ENCODE results near the gene SH3YL1.

SH3YL1 gene, protein sequence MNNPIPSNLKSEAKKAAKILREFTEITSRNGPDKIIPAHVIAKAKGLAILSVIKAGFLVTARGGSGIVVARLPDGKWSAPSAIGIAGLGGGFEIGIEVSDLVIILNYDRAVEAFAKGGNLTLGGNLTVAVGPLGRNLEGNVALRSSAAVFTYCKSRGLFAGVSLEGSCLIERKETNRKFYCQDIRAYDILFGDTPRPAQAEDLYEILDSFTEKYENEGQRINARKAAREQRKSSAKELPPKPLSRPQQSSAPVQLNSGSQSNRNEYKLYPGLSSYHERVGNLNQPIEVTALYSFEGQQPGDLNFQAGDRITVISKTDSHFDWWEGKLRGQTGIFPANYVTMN

DNA sequence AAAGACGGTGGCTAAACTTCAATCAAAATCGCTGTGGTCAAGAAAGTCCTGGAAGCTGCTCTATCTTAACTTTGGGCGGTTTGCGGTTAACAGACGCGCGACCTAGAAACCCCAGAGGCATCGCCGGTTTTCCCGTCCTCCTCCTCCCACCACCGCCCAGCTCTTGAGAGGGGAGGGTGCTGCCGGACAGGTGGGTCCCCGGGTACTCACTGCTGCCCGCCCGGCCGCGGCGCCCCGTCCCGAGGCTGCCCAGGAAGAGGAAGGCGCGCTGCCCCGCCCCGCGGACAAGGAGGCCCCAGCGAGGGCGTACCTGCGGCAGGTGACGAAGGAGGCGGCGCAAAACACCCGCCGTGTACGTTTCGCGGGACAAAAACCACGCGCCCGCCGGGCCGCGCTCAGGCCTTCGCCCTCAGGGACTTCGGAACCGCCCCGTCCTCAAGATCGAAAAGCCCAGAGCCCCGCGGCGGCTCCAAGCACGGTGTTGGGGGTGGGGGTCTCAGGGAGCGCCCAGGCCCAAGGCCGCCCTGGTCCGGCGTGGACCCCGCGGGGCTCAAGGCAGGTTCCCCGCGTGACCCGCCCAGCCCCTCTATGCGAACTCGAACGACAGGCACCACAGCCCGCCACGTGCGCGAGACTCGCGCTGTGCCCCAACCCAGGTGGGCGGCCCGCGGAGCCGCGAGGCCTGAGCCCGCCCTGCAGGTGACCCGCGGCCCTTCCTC lies at the start of gene SH3YL1:
SH3YL1 (minus strand) TSS at position 259 of the 719 bp plus-strand sequence; CDS start at position 211, 48 bp downstream.
- DNase-seq: no peak

DNA sequence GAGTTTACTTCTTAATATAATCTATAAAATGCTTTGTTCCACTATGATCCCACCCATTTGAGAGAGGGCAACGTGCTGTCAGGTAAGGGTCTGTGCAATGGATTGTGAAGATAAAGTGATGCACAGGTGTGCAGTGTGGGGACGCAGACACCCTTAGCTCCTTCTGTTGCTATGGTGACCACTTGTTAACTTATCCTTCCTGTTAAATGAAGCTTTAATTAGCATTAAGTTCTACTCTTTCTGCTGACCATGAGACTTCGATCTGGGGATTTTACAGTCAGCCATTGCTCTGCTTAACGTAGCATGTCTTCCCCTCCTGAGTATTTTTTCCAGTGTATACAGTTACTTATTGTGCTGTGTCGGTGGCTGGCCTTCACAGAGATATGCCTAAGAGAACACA lies 47.2 kb upstream of the SH3YL1 start:
- DNase-seq: no peak

DNA sequence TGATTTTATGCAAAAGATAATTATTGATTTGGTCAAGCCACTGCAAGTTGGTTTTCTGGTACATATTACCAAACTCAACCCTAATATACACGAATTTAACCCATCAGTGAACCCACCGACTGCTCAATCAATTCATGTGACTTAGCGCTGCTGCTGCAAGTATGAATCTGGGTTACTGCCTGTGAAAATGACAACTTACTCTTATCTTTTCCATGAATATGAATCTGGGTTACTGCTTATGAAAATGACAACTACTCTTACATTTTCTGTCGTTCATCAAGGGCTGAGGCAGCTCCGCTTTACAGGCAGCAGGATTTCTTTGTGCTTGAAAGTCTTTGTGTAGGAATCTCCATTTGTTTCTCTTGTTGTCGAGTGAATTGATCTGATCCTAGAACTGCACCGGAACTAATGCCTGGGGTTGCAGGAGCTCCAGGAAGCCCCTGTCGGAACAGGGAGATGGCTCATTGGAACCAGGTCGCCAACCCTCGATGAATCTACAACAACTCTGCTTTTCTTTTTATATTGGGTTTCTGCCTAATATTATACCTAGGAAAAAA lies 46.2 kb upstream of the SH3YL1 start:
- no peak for DNase-seq

DNA sequence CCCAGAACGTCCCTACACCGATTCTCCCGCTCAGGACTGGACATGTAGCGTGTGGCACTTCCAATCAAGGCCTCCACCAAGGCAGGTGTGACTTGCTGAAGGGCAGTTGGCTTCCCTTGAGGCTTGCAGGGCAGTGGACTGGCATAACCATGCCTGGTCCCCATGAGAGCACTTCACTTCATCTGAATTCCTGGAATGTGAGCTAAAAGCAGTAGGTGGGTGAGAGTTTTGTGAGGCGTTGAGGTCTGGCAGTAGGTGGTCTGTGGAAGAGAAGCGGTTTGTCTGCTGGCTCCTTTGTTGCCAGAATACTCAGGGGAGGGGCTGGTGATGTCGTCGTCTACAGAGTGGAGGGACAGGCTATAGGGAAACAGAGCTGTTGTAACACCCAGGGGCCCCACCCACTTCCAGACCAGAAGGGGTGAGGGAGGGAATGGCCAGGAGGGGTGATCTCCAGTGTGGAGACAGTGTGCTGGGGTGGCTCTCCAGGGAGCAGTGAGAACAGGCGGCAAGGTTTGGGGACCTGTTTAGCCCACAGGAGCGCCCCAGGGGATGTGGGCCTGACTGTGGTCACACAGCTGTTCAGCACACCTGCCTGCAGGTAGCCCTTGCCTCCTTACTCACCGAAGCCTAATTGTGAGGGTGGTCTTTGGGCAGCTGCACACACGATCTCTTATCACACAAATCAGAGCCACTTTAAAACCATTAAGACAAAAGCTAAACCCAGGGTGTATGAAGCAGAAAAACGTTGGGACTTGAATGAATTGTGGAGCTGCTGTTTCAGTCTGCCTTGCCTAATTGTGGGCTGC lies 45.5 kb upstream of the SH3YL1 start:
- no peak for DNase-seq

DNA sequence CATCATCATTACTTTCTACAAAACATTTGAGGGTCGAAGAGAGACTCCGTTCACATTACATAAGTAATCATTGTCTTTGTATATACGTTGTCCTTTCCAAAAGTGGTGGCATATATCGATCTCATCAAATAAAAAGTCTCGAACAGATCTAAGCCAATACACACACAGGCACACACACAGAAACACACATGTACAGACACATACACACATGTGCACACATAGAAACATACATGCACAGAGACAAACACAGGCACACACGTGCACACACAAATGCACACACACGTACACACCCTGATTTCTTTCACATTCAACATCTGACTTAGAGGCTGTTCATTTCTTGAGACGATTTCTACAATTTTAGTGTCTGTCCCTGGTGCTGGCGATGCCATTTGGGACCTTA lies 41.5 kb upstream of the SH3YL1 start:
- no peak for DNase-seq

DNA sequence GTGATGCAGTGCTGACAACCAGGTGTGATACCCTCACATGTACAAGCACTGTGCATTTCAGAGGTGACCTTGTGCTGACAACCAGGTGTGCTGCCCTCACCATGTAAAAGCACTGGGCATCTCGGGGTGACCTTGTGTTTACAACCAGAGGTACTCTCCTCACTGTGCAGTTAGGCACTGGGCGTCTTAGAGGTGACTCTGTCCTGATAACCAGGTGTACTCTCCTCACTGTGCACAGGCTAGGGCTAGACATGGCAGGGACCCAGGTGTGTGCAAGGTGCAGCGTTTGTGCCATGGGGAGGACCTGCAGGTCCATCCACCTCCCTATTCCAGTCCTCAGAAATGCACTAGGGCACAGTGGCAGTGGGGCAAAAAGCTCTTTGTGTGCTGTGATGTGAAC lies 32.5 kb upstream of the SH3YL1 start:
- no peak for DNase-seq

DNA sequence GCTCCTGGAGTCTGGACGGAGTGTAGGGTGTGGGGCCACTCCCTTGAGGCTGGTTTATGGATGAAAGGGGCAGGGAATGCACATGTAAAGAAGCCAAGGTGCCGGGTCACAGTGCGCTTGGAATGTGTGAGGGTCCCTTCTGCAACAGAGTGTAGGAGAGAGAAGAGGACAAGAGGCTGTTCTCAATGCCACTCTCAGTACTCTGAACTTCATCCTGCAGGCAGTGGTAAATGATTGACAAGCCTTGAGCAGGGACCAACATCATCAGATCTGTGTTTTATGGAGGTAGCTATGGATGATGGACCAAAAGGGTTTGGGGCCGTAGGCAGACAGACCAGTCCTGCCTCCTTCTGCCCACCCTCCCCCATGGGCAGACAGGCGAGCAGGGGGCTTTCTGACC lies 31.3 kb upstream of the SH3YL1 start:
- no peak for DNase-seq

DNA sequence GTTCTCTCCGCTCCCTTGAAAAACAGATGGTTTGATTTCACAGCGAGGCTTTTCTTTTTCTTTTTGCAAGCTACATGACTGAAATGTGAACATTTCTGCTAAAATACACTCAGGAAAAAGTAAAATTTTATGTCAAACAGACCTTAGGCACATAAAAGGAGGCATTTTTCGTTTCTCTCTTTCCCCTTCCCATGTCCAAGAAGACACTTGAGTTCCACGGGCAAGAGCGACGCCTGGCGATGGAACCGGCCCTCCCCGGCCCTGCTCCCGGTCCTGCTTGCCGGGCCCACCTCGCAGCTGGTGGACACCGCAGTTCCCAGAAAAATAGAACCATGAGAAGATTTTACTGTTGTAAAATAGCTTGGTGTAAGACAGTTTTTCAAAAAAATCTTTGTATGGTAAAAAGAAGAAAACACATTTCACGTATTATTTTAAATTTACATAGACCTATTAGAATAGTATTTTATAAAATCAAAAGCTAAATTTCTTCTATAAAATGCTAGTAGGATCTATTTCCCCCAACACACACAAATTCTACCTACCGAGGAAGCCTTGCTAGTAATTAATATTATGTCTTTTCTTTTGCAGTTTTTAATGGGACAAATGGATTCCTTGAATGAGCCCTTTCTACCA lies 26.4 kb upstream of the SH3YL1 start:
- peak; percentile 59 for DNase-seq

DNA sequence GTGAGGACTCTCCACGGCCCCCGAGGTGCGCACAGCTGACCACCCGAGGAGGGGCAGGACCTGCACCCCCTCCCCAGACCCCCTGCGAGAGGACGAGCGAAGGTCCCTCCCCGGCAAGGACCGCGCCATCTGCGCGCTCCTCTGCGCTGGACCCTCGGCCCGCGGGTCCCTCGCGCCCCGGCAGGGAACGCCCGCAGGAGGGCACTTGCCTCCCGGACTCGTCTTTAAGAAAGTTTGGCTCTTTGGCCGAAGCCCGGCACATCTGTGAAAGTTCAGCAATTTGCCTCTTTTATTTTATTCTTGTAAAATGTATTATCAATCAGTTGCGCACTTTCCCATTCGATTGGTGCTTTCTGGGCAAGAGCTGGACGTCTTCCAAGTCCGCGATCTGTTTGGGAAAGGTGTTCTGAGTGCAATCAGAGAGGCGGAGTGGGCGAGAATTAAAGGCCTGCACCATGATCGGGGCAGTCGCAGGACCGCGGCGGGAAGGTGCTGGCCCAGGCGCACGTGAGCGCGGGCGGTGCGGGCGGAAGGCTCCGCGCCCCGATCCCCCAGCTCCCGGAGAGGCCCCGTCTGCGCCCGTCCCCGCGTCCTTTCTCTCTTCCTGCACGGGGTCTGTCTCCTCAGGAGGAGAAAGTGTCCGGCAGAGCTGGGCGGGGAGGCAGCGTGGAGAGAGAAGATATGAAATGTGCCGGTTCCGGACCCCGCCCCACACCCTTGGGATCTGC lies 25.7 kb upstream of the SH3YL1 start:
- no peak for DNase-seq

DNA sequence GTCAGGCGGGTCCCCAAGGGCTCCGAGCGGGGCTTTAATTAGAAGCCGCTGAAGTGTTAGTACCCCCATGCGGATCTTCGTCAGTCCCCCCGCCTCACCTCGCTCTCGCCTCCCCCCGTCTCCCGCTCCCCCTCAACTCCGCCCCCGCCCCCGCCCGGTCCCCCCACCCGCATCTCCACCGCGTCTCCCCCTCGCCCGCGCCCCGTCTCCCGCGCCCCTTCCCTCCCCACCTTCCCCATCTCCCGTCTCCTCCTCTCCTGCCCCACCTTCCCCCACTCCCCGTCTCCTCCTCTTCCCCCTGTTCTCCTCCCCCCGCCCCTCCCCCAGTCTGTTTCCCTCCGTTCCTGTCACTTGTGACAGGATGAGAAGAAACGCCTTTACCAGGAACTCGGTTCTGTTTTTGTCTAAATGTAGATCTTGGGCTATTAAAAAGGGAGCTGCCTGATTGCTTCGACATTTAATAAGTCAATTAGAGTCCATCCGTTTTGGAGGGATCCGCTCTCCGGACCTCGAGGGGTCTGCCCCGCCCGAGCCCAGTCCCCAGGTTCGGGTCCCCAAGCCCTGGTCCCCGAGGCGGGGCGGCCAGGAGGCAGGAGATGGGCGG lies 25.0 kb upstream of the SH3YL1 start:
- no peak for DNase-seq

DNA sequence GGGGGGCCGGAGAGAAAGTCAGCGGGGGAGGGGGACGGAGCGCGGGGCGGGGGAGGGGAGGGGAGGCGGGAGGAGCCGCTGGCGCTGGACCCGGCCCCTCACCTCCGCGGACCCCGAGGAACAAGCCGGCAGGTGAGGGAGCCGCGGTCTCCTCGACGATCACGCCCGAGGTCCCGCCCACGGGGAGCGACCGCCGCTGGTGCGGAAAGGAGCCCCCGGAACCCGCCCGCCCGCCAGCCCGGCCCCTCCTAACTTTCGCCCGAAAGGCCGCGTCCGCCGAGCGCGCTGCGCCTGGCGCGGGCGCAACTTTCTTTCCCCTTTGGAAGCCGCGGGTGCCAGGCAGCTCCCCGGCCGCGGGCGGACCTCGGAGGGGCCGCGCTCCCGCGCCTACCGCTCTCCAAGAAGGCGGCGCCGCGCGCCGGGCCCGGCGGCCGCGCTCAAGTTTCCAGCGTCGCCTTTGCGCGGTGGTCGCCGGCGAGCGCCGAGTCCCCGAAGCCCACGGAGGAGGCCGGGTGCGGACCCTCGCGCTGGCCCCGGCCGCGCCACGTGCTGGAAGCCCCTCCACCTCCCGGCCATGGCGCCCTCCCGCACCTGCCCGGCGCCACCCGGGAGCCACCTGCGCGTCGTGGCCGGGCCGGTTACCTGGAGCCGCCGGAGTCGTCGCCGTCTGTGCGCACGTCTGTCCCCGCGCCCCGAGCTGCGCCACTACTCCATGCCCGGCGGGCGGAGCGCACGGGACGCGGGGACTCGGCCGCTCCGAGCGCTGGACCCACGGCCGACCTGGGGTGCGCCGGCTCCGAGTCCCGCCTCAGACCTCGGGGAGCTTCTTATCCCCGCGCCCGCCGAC lies 24.3 kb upstream of the SH3YL1 start, which contains the start of gene ALKAL2:
ALKAL2 (minus strand) TSS at position 181 of the 847 bp plus-strand sequence. CDS start 256 bp downstream, outside the sequence.
- no peak for DNase-seq

DNA sequence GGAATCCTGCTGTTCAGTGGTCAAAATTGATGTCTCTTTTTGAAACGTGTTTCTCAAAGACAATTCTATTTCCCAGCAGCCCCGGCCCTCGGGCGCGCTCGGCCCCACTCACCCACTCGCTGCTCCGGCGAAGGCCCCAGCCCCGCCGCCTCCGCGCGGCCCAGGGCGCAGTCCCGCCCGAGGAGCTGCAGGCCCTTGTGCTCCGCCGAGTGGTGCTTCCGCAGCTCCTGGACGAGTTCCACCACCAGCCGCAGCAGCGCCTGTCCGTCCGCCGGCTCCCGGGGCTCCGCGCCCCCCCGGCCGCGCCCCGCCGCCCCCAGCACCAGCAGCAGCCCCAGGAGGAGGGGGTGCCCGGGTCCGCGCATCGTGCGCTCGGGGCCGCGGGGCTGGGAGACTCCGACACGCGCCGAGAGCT lies 23.6 kb upstream of the SH3YL1 start:
- no peak for DNase-seq

DNA sequence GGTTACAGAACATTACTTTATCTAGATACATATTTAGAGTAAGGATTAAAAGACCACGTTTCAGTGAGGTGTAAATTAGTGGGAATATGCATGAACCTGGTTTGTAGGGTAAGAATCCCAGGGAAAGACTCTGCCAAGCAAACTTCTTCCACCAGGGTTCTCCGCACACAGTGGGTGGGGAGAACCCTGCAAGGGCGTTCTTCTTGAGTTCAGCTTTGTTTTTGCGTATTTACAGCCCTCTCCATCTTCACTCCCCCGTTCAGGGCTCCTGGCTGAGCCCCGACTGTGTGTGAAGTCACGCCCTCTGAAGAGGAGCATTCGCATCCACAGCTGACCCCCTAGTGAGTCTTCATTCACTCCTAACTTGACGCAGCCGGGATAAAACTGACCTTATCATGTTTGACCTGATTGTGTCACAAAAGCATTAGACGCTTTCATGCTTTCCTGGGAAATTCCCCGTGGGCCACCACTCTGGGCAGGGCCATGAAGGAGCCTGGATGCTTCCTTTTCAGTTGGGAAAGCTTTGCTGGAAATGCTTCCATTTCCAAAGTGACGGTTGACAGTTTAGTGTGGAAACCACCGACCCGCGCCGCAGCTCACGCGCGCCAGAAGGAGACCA lies 23.1 kb upstream of the SH3YL1 start:
- DNase-seq: no peak

DNA sequence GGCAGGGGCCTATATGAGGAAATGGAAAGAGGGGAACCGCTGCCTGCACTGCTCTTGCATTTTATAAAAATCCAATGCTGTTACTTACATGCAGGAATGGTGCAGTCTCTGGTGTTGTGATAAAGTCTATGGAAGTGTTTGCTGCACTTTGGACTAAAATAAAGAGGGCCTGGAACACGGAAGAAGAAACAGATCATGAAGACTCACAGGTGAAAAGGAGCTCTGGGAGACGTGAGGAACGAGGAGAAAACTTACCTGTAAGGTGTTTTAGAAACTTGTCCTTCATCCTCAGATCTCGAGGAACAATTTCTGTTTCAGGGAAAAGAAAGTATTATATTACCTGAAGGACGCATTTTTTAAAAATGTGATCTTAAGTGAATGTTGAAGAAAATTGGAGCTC lies 22.2 kb upstream of the SH3YL1 start:
- DNase-seq: no peak

DNA sequence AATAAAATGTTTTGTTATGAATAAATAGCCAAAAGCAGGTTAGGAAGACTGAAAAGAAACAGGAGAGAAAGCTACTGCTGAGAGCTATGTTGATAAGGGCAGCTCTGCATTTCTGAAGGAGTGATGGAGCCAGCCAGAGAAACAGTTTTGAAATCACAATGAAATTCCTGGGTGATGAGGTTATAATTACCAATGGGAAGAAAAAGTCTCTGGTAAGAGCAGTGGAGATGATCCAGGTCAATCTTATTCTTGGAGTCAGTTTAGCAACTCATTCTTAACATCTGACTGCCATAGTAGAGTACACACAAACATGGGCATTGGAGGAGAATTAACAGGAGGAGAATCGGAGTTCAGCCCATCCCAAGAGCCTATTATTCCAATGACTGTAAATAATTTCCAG lies 21.7 kb upstream of the SH3YL1 start:
- DNase-seq: no peak

DNA sequence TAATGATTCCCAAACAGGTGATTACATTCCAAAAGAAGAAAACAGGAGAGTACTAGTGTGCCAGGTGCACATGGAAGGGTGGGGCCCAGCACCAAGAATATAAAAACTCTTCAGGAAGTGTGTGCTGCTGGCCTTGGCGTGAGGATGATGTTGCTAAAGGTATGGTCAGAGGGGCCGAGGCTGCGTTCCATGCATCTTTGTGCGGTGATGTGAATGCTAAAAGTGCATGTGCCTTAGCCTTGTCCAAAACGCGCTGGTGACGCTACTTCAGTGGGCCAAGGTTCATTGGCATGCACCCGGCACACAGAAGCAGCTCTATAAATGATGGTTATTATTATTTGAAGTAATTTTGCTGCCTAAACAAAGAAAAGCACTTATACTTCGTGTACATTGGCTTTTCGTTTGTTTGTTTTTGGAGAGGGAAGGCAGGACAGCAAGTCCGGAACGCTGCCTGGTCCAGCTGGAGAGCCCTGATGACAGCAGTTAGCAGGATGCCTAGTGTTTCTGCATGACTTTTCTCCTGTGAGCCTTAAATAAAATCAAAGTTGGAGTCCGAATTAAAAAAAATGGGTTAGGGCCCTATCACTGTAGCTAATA lies 21.2 kb upstream of the SH3YL1 start:
- DNase-seq: no peak

DNA sequence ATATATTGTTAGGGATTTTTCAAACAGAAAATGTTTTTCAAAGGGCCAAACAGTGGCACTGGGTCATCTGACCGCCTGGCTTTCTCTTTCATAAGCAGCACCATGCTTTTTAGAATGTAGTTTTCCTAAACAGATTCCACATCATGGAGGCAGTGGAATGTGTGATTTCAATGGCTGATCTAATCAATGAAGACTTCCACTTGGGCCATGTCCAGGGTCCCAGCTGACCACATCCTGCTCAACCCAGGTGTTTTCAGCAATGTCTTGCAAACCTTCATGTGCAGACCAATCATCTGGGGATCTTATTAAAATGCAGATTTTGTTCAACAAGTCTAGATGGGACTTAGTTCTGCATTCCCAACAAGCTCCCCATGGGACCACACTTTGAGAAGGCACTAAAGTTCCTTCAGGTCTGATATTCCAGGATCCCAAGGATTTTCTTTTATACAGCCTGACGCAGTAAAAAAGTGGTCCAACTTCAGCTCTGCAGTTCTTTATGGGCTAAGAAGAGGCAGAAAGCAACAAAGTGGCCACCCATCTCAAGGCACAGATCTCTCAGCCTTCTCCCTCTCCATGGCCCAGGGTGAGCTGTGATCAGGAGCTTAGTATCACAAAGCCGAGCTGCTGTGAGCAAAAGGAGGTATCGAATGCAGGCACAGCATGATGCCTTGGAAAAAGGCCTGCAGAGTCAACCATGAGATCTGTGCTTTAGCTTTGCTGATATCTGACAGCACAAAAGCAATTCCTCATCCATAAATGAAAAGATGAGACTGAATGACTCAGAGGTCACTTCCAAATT lies 20.4 kb upstream of the SH3YL1 start:
- no peak for DNase-seq

DNA sequence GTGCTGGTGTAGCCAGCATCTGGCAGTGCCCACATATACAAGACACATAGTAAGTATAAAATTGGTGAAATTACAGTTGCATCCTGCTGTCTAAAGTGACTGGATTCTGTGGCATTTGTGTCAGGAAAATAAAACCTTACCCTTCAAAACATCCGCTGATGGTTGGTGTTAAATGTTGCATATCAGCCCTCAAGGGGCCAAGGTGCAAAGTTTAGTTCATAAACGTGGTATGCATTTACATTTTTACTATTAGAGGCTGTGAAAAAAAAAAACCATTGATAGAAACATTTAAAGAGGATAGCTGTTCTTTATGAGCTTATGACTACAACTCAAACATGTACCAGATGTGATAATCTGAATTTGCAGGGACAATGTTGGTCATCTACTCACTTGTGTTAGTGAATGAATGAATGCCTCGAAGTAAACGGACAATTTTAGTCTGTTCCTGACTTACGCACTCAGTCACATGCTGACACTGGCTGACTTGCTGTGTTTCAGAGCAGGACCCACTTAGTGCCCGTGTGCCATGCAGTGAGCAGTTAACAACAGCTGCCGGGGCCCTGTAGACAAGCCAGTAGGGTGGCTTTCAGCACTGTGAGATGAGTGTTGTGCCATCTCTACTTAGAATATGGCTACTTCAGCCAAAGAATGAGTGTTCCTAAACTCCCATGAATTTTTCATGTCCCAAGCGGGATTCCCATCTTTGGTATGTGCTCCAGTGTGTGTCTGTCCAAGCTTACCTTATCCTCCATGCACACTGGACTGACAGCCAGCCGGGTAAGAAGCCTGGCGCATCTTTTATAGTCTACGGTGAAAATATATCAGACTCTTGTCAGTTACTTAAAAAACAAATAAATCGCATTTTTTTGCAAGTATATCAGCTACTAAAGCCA lies 18.8 kb upstream of the SH3YL1 start:
- DNase-seq: no peak

Measured in MV-4-11 (cell line).